HG03025 (cell line): ENCODE results near the gene UBAP1.
"Not testable (repeated sequence)": the region's sequence is repeated elsewhere in the genome, so short reads cannot be mapped to it uniquely, and the experiment has no call there.

ENCODE experiments used
- ATAC-seq: cut with Tn5 transposase; IDR thresholded peaks from one replicate; pipeline ENCODE4 v1.9.1; 2021; ENCODE audit warnings: mild to moderate bottlenecking, moderate library complexity; ENCODE audit not compliant: unreplicated experiment, low FRiP score

The UBAP1 gene

GRCh38 chr9:34178436-34179212 is at the start of gene UBAP1:
UBAP1 (plus strand) TSS chr9:34179043; CDS start chr9:34220915, 41,872 bp downstream.
- peak; percentile 97 for ATAC-seq

- ATAC-seq: no peak
Measured at GRCh38 chr9:34131571-34131970, 47.3 kb upstream of the UBAP1 start.

- no peak for ATAC-seq
Measured at GRCh38 chr9:34133436-34133949, 45.4 kb upstream of the UBAP1 start.

- ATAC-seq: no peak
Measured at GRCh38 chr9:34134521-34134920, 44.3 kb upstream of the UBAP1 start.

GRCh38 chr9:34138644-34139043 is 40.2 kb upstream of the UBAP1 start:
- not testable (repeated sequence) for ATAC-seq

GRCh38 chr9:34139477-34140146 is 39.2 kb upstream of the UBAP1 start:
- ATAC-seq: no peak

GRCh38 chr9:34140853-34141252 is 38.0 kb upstream of the UBAP1 start:
- no peak for ATAC-seq

- no peak for ATAC-seq
Measured at GRCh38 chr9:34143116-34143515, 35.7 kb upstream of the UBAP1 start.

GRCh38 chr9:34145165-34145564 is 33.7 kb upstream of the UBAP1 start:
- no peak for ATAC-seq

- ATAC-seq: no peak
Measured at GRCh38 chr9:34151398-34151797, 27.4 kb upstream of the UBAP1 start.

GRCh38 chr9:34154057-34154456 is 24.8 kb upstream of the UBAP1 start:
- ATAC-seq: no peak

GRCh38 chr9:34157318-34157717 is 21.5 kb upstream of the UBAP1 start:
- no peak for ATAC-seq

GRCh38 chr9:34157898-34158297 is 20.9 kb upstream of the UBAP1 start:
- ATAC-seq: no peak

GRCh38 chr9:34158362-34158869 is 20.4 kb upstream of the UBAP1 start:
- no peak for ATAC-seq

GRCh38 chr9:34163434-34163833 is 15.4 kb upstream of the UBAP1 start:
- no peak for ATAC-seq

GRCh38 chr9:34169125-34169524 is 9.7 kb upstream of the UBAP1 start:
- no peak for ATAC-seq

- ATAC-seq: no peak
Measured at GRCh38 chr9:34170237-34170991, 8.4 kb upstream of the UBAP1 start.

GRCh38 chr9:34171753-34172535 is 6.9 kb upstream of the UBAP1 start:
- no peak for ATAC-seq

- ATAC-seq: no peak
Measured at GRCh38 chr9:34176089-34176488, 2.8 kb upstream of the UBAP1 start.
